22Rv1 (cell line): ENCODE measurements around the gene EIF4G3.

ENCODE experiments used
- H3K27ac ChIP-seq: fragments of 450-650 bp; 2 replicates; pipeline ENCODE4 v1.5.1; 2017
- CTCF ChIP-seq: fragments of 450-650 bp; IDR thresholded peaks from 2 replicates; pipeline ENCODE4 v1.5.1; 2017; ENCODE audit warnings: mild to moderate bottlenecking
- ZFX ChIP-seq: fragments of 450-650 bp; IDR thresholded peaks from 2 replicates; pipeline ENCODE4 v1.6.1; 2017; ENCODE audit warnings: antibody characterized with exemption, borderline replicate concordance

Gene EIF4G3

GRCh38 chr1:20846461-20847374 lies 330.0 kb downstream of the EIF4G3 start:
- TF ChIP-seq ZFX (no peak), CTCF (no peak)
- H3K27ac ChIP-seq: no peak overlapping the region

GRCh38 chr1:20840731-20841130 lies 336.0 kb downstream of the EIF4G3 start:
- TF ChIP-seq CTCF: no peak
- no peak for TF ChIP-seq ZFX
- H3K27ac ChIP-seq: no peak overlapping the region

- no peak overlapping the region for H3K27ac ChIP-seq
These were observed 339.0 kb downstream of the EIF4G3 start for GRCh38 chr1:20837554-20838192.

GRCh38 chr1:20836230-20836629 lies 340.5 kb downstream of the EIF4G3 start:
- H3K27ac ChIP-seq: no peak overlapping the region
- no peak for TF ChIP-seq CTCF
- TF ChIP-seq ZFX: no peak

More at GRCh38 chr1:20837554-20838192, 339.0 kb downstream of the EIF4G3 start:
- TF ChIP-seq ZFX (no peak), CTCF (no peak)

- TF ChIP-seq CTCF (no peak), ZFX (no peak)
- no peak overlapping the region for H3K27ac ChIP-seq
These were observed 341.9 kb downstream of the EIF4G3 start for GRCh38 chr1:20834780-20835179.

GRCh38 chr1:20834192-20834591 lies 342.5 kb downstream of the EIF4G3 start:
- no peak overlapping the region for H3K27ac ChIP-seq
- TF ChIP-seq ZFX (no peak), CTCF (no peak)

- no peak overlapping the region for H3K27ac ChIP-seq
- TF ChIP-seq ZFX (no peak), CTCF (no peak)
These were observed 346.3 kb downstream of the EIF4G3 start for GRCh38 chr1:20830378-20830777.
